KMS-11 (cell line): ENCODE measurements around the gene KRT3.

Source experiments
- H2AFZ ChIP-seq: fragments of 200-600 bp; sonication (generic); 2 replicates; pipeline ENCODE4 v1.6.1; 2016; ENCODE audit warnings: antibody characterized with exemption, mixed run types, low read depth
- H3K27ac ChIP-seq: fragments of 200-600 bp; sonication (generic); 2 replicates; pipeline ENCODE4 v1.6.1; 2016; ENCODE audit warnings: mild to moderate bottlenecking, mixed run types
- H3K27me3 ChIP-seq: fragments of 200-600 bp; sonication (generic); 2 replicates; pipeline ENCODE4 v1.6.1; 2017; ENCODE audit warnings: mild to moderate bottlenecking, low read depth, mixed run types, moderate library complexity; ENCODE audit not compliant: insufficient read depth
- H3K36me3 ChIP-seq: fragments of 200-600 bp; sonication (generic); 2 replicates; pipeline ENCODE4 v1.6.1; 2017; ENCODE audit warnings: mild to moderate bottlenecking, mixed run types; ENCODE audit not compliant: insufficient read depth
- H3K4me1 ChIP-seq: fragments of 200-600 bp; sonication (generic); 2 replicates; pipeline ENCODE4 v1.6.1; 2016; ENCODE audit warnings: mild to moderate bottlenecking, low read depth, mixed run types; ENCODE audit not compliant: poor library complexity, severe bottlenecking
- H3K4me2 ChIP-seq: fragments of 200-600 bp; sonication (generic); 2 replicates; pipeline ENCODE4 v1.7.0; 2016; ENCODE audit warnings: mild to moderate bottlenecking, mixed run types
- H3K4me3 ChIP-seq: fragments of 200-600 bp; sonication (generic); IDR thresholded peaks from 2 replicates; pipeline ENCODE4 v1.6.1; 2017; ENCODE audit warnings: low read depth, low read length, mixed read lengths; ENCODE audit not compliant: insufficient read depth
- H3K79me2 ChIP-seq: fragments of 200-600 bp; sonication (generic); 2 replicates; pipeline ENCODE4 v1.6.1; 2016; ENCODE audit warnings: low read depth, mixed run types; ENCODE audit not compliant: insufficient read depth
- H3K9ac ChIP-seq: fragments of 200-600 bp; sonication (generic); 2 replicates; pipeline ENCODE4 v1.6.1; 2016; ENCODE audit warnings: mild to moderate bottlenecking, mixed run types
- H4K20me1 ChIP-seq: fragments of 200-600 bp; sonication (generic); 2 replicates; pipeline ENCODE4 v1.6.1; 2016; ENCODE audit warnings: mild to moderate bottlenecking, mixed run types; ENCODE audit not compliant: insufficient read depth
- CTCF ChIP-seq: fragments of 200-600 bp; sonication (generic); conservative IDR thresholded peaks from 2 replicates; pipeline ENCODE4 v1.6.1; 2017; ENCODE audit warnings: low read depth, mild to moderate bottlenecking, antibody characterized with exemption, low read length, moderate library complexity, mixed read lengths

Gene KRT3

GRCh38 chr12:52835271-52836041, 39.5 kb upstream of the KRT3 start:
- H3K27me3 ChIP-seq = peaks cover 79% of the 10 kb centered on the region
- TF ChIP-seq CTCF = no peak

GRCh38 chr12:52834727-52835001, 38.7 kb upstream of the KRT3 start:
- H3K4me2 ChIP-seq = no peak overlapping the region

More at GRCh38 chr12:52835271-52836041, 39.5 kb upstream of the KRT3 start:
- H3K9ac ChIP-seq = no peak overlapping the region
- no peaks in the 10 kb centered on the region for H3K36me3 ChIP-seq
- H3K79me2 ChIP-seq = no peaks in the 10 kb centered on the region
- H2AFZ ChIP-seq = no peak overlapping the region
- no peak overlapping the region for H3K4me3 ChIP-seq
- no peaks in the 10 kb centered on the region for H3K4me1 ChIP-seq
- no peak overlapping the region for H3K27ac ChIP-seq
- H3K4me2 ChIP-seq = no peak overlapping the region
- H4K20me1 ChIP-seq = no peaks in the 10 kb centered on the region

GRCh38 chr12:52833922-52834726, 38.2 kb upstream of the KRT3 start, which contains the start of gene KRT79:
TSS of gene KRT79 (minus strand) at chr12:52834311. CDS start at chr12:52834260, 51 bp downstream.
- Histone ChIP-seq H3K4me1 (no peaks in the 10 kb centered on the region), H3K27me3 (peaks cover 76% of the 10 kb centered on the region), H3K4me2 (no peak within 1 kb of the TSS), H3K4me3 (no peak within 1 kb of the TSS), H3K36me3 (no peaks in the 10 kb centered on the region), H4K20me1 (no peaks in the 10 kb centered on the region), H3K27ac (no peak within 1 kb of the TSS), H3K79me2 (no peaks in the 10 kb centered on the region), H3K9ac (no peak within 1 kb of the TSS), H2AFZ (no peak within 1 kb of the TSS)
- TF ChIP-seq CTCF = no peak

More at GRCh38 chr12:52834727-52835001, 38.7 kb upstream of the KRT3 start:
- H3K79me2 ChIP-seq = no peaks in the 10 kb centered on the region
- no peak overlapping the region for H3K9ac ChIP-seq
- no peak overlapping the region for H2AFZ ChIP-seq
- no peaks in the 10 kb centered on the region for H3K36me3 ChIP-seq
- no peak overlapping the region for H3K27ac ChIP-seq
- H3K4me1 ChIP-seq = no peaks in the 10 kb centered on the region
- H3K27me3 ChIP-seq = peaks cover 78% of the 10 kb centered on the region
- no peak overlapping the region for H3K4me3 ChIP-seq
- TF ChIP-seq CTCF = no peak
- H4K20me1 ChIP-seq = no peaks in the 10 kb centered on the region

GRCh38 chr12:52832985-52833905, 37.3 kb upstream of the KRT3 start:
- Histone ChIP-seq H3K27me3 (peaks cover 69% of the 10 kb centered on the region), H3K79me2 (no peaks in the 10 kb centered on the region), H3K36me3 (no peaks in the 10 kb centered on the region), H2AFZ (no peak overlapping the region), H3K4me2 (no peak overlapping the region), H4K20me1 (no peaks in the 10 kb centered on the region), H3K4me3 (no peak overlapping the region), H3K4me1 (no peaks in the 10 kb centered on the region), H3K9ac (no peak overlapping the region), H3K27ac (no peak overlapping the region)
- TF ChIP-seq CTCF = no peak
